ENCODE results near the gene ATP6V1E1. TPM values are rescaled to one million over a fixed set of nuclear protein-coding genes. Genes with fewer than 3 reads are reported as not detected.
A peak's percentile ranks its signal among the peaks of the same experiment; 100 is the strongest.

ATP6V1E1 gene
- total and polyA plus RNA-seq, 9 of the 15 experiments (the other 6 are each of a cell fraction or from before 2014, with no cell fraction given), result 122 to 249 (median 179) TPM

- TF ChIP-seq ZNF274 (IDR thresholded peaks at IDR 0.05; ENCODE audit: borderline replicate concordance, low read depth, low read length) (no peak), MITF (IDR thresholded peaks at IDR 0.05) (peak; percentile 87), MCM5 (IDR thresholded peaks at IDR 0.05; ENCODE audit: low read depth) (no peak), ZNF212 (CRISPR knock-in tag; IDR thresholded peaks at IDR 0.05) (0 out of 2 replicates have a peak, but pooled peaks have one; percentile 75), SETDB1 (IDR thresholded peaks at IDR 0.05; ENCODE audit: low read length) (no peak), POLR3A (IDR thresholded peaks at IDR 0.05; ENCODE audit: borderline replicate concordance, extremely low read depth, insufficient read depth, insufficient read length) (no peak), NR2C2 (CRISPR knock-in tag; IDR thresholded peaks at IDR 0.05) (no peak), NR2C2 (tag; IDR thresholded peaks at IDR 0.05) (peak; percentile 88), DIDO1 (tag; IDR thresholded peaks at IDR 0.05; ENCODE audit: low read depth) (0 out of 2 replicates have a peak, but pooled peaks have one; percentile 26), GTF2F1 (IDR thresholded peaks at IDR 0.05; ENCODE audit: low read depth, low read length) (no peak), SLC30A9 (CRISPR knock-in tag; IDR thresholded peaks at IDR 0.05) (no peak), ZNF644 (tag; IDR thresholded peaks at IDR 0.05; ENCODE audit: low read depth) (no peak), ZNF165 (CRISPR knock-in tag; IDR thresholded peaks at IDR 0.05; ENCODE audit: borderline replicate concordance) (no peak), ELK3 (CRISPR knock-in tag; IDR thresholded peaks at IDR 0.05) (no peak), ZNF75A (CRISPR knock-in tag; IDR thresholded peaks at IDR 0.05) (peak; percentile 16; the same call in 1 of the 2 replicates), SUPT5H (IDR thresholded peaks at IDR 0.05) (peak; percentile 88), HNRNPUL1 (IDR thresholded peaks at IDR 0.05; ENCODE audit: low read length) (no peak), DMBX1 (CRISPR knock-in tag; IDR thresholded peaks at IDR 0.05; ENCODE audit: borderline replicate concordance) (peak; percentile 48; the same call in 1 of the 2 replicates), ZSCAN32 (CRISPR knock-in tag; IDR thresholded peaks at IDR 0.05) (no peak), IRF2 (CRISPR knock-in tag; IDR thresholded peaks at IDR 0.05) (no peak), TSHZ1 (CRISPR knock-in tag; IDR thresholded peaks at IDR 0.05) (no peak)
- TF ChIP-seq, protein P1, sequence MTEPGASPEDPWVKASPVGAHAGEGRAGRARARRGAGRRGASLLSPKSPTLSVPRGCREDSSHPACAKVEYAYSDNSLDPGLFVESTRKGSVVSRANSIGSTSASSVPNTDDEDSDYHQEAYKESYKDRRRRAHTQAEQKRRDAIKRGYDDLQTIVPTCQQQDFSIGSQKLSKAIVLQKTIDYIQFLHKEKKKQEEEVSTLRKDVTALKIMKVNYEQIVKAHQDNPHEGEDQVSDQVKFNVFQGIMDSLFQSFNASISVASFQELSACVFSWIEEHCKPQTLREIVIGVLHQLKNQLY (CRISPR knock-in tag; conservative IDR thresholded peaks at IDR 0.05), result no peak
These were observed at the start of gene ATP6V1E1 (continued) for GRCh38 chr22:17628406-17629172.
